IMR-90 (cell line): ENCODE data around the gene INHA. TPM values are rescaled to one million over a fixed set of nuclear protein-coding genes. Genes with fewer than 3 reads are reported as not detected.

Source experiments
- ATAC-seq: fragments of 200-7000 bp; cut with Tn5 transposase; 2 replicates; pipeline ENCODE4 v1.9.1; 2020; ENCODE audit warnings: low read depth, mild to moderate bottlenecking, moderate library complexity
- BruUV-seq: library from RNA; stranded (reverse); fragments of 400-500 nt; replicated peaks from 2 replicates; lab custom pipeline; 2021; lab: Mats Ljungman, UMichigan
- CTCF ChIA-PET: fragments of 300-600 bp; formaldehyde crosslinking; extraction: SDS; loops from one replicate; lab custom pipeline; 2021; ENCODE audit warnings: antibody characterized with exemption; lab: Yijun Ruan, JAX
- POLR2A ChIA-PET: fragments of 300-600 bp; sonication (Branson Sonifier 250); formaldehyde crosslinking; loops from one replicate; lab custom pipeline; 2022; ENCODE audit warnings: antibody characterized with exemption; ENCODE audit not compliant: unreplicated experiment; lab: Charles Lee
- DNase-seq: peaks from one replicate; pipeline ENCODE4 v3.0.0; 2013
- H2AFZ ChIP-seq: replicated peaks from 2 replicates; pipeline ENCODE3; 2013; ENCODE audit warnings: low read length, mild to moderate bottlenecking; ENCODE audit not compliant: poor library complexity
- H2AK5ac ChIP-seq: 2 replicates; pipeline ENCODE4 v1.6.1; 2013; ENCODE audit warnings: low read depth, low read length, inconsistent platforms
- H2AK9ac ChIP-seq: replicated peaks from 2 replicates; pipeline ENCODE3; 2013; ENCODE audit warnings: mild to moderate bottlenecking, low read depth, low read length, moderate library complexity; ENCODE audit not compliant: poor library complexity
- H2BK120ac ChIP-seq: 2 replicates; pipeline ENCODE4 v1.6.1; 2013; ENCODE audit warnings: low read depth, low read length, inconsistent platforms
- H2BK15ac ChIP-seq: 3 replicates; pipeline ENCODE4 v1.6.1; 2013; ENCODE audit warnings: low read depth, low read length, inconsistent platforms
- H2BK20ac ChIP-seq: 2 replicates; pipeline ENCODE4 v1.6.1; 2013; ENCODE audit warnings: low read depth, mild to moderate bottlenecking, inconsistent platforms, low read length, moderate library complexity
- H2BK5ac ChIP-seq: 2 replicates; pipeline ENCODE4 v1.6.1; 2013; ENCODE audit warnings: mild to moderate bottlenecking, low read depth, low read length, inconsistent platforms; ENCODE audit not compliant: poor library complexity, severe bottlenecking
- H3K14ac ChIP-seq: replicated peaks from 2 replicates; pipeline ENCODE4 v1.6.1; 2013; ENCODE audit warnings: low read depth, low read length, inconsistent platforms
- H3K18ac ChIP-seq: 2 replicates; pipeline ENCODE4 v1.6.1; 2013; ENCODE audit warnings: low read depth, low read length, control low read depth
- H3K23ac ChIP-seq: 2 replicates; pipeline ENCODE4 v1.6.1; 2013; ENCODE audit warnings: low read depth, low read length, inconsistent platforms
- H3K27ac ChIP-seq: 2 replicates; pipeline ENCODE4 v1.5.1; 2013; ENCODE audit warnings: mild to moderate bottlenecking, control low read depth, low read length; ENCODE audit not compliant: insufficient read depth
- H3K27me3 ChIP-seq: 2 replicates; pipeline ENCODE4 v1.6.1; 2013; ENCODE audit warnings: low read length; ENCODE audit not compliant: control insufficient read depth, insufficient read depth
- H3K36me3 ChIP-seq: 2 replicates; pipeline ENCODE4 v1.6.1; 2013; ENCODE audit warnings: low read length, mixed read lengths; ENCODE audit not compliant: control insufficient read depth, insufficient read depth
- H3K4ac ChIP-seq: 2 replicates; pipeline ENCODE4 v1.6.1; 2013; ENCODE audit warnings: low read depth, low read length, inconsistent platforms
- H3K4me1 ChIP-seq: 2 replicates; pipeline ENCODE4 v1.6.1; 2013; ENCODE audit warnings: low read length, mixed read lengths; ENCODE audit not compliant: control insufficient read depth, insufficient read depth
- H3K4me2 ChIP-seq: 2 replicates; pipeline ENCODE4 v1.6.1; 2013; ENCODE audit warnings: low read depth, mild to moderate bottlenecking, control low read depth, low read length, moderate library complexity
- H3K4me3 ChIP-seq: 2 replicates; pipeline ENCODE4 v1.5.1; 2013; ENCODE audit warnings: low read depth, mild to moderate bottlenecking, control low read depth, low read length, moderate library complexity; ENCODE audit not compliant: insufficient read depth
- H3K56ac ChIP-seq: 2 replicates; pipeline ENCODE4 v1.6.1; 2013; ENCODE audit warnings: low read length, inconsistent platforms; ENCODE audit not compliant: insufficient read depth; ENCODE audit errors: extremely low read depth
- H3K79me1 ChIP-seq, 2 experiments: 2 replicates each; pipeline ENCODE4 v1.6.1; 2013; ENCODE audit warnings: low read length in 2 of 2, inconsistent platforms in 1 of 2, low read depth in 1 of 2
- H3K9ac ChIP-seq: 2 replicates; pipeline ENCODE4 v1.6.1; 2013; ENCODE audit warnings: low read depth, low read length, control low read depth
- H3K9me1 ChIP-seq: 2 replicates; pipeline ENCODE4 v1.6.1; 2013; ENCODE audit warnings: low read length, inconsistent platforms; ENCODE audit not compliant: insufficient read depth
- H3K9me3 ChIP-seq: 2 replicates; pipeline ENCODE4 v1.6.1; 2013; ENCODE audit warnings: low read length; ENCODE audit not compliant: control insufficient read depth, insufficient read depth
- H4K20me1 ChIP-seq: 2 replicates; pipeline ENCODE4 v1.6.1; 2013; ENCODE audit warnings: low read length, inconsistent platforms; ENCODE audit not compliant: insufficient read depth
- H4K5ac ChIP-seq: 2 replicates; pipeline ENCODE4 v1.6.1; 2013; ENCODE audit warnings: mild to moderate bottlenecking, low read depth, low read length, control low read depth
- H4K8ac ChIP-seq, 2 experiments: 2 replicates each; pipeline ENCODE4 v1.6.1; 2013; ENCODE audit warnings: low read depth in 2 of 2, low read length in 2 of 2, control low read depth in 1 of 2, inconsistent platforms in 1 of 2
- H4K91ac ChIP-seq: 2 replicates; pipeline ENCODE4 v1.6.1; 2013; ENCODE audit warnings: low read depth, low read length, inconsistent platforms; ENCODE audit not compliant: insufficient read depth
- CHD1 ChIP-seq: IDR thresholded peaks from 2 replicates; pipeline ENCODE4 v1.6.1; 2012; ENCODE audit warnings: low read depth, low read length, improper control_type of control experiment
- MAZ ChIP-seq: IDR thresholded peaks from 2 replicates; pipeline ENCODE4 v1.6.1; 2012; ENCODE audit warnings: low read depth, mild to moderate bottlenecking, low read length, improper control_type of control experiment, moderate library complexity, borderline replicate concordance
- POLR2A ChIP-seq: IDR thresholded peaks from 2 replicates; pipeline ENCODE4 v1.6.1; 2012; ENCODE audit warnings: mild to moderate bottlenecking, low read depth, low read length
- WGBS, 2 experiments: methylation state at CpG; one replicate each; pipeline versions ENCODE4 v1.1.5 to v1.1.7; 2013; ENCODE audit warnings: missing lambda C conversion rate in 2 of 2; ENCODE audit not compliant: insufficient read length in 1 of 2; ENCODE audit errors: extremely low coverage in 2 of 2; 5-methylcytosine and 5-hydroxymethylcytosine counted together
- dilution Hi-C: fragments of 300-500 bp; cut with HindIII; formaldehyde crosslinking; loops from one replicate; pipeline ENCODE4 v1.14.3; 2018; ENCODE audit warnings: low sequenced_read_pairs; ENCODE audit not compliant: unreplicated experiment
- in situ Hi-C: fragments of 300-500 bp; cut with MboI; formaldehyde crosslinking; loops from 3 replicates; pipeline ENCODE4 v1.14.3; 2019; ENCODE audit warnings: low sequenced_read_pairs, inconsistent platforms, mixed read lengths
- intact Hi-C: fragments of 100-400 bp; cut with micrococcal nuclease; formaldehyde crosslinking; loops from 2 replicates; pipeline ENCODE4 v1.10.0; 2022
- polyA plus RNA-seq, 3 experiments: library from polyadenylated mRNA; depleted of rRNA; stranded (reverse); fragments of >200 nt; gene quantifications; 2 replicates each; pipeline ENCODE4 v1.2.3, GENCODE V29; 2012; ENCODE audit warnings: low replicate concordance in 1 of 3
- total RNA-seq: library from RNA; depleted of rRNA; stranded (reverse); fragments of >200 nt; gene quantifications from 2 replicates; pipeline ENCODE4 v1.2.3, GENCODE V29; 2012

The INHA gene
- total and polyA plus RNA-seq, 2 of the 4 experiments (the other 2 are of a cell fraction), result 0.96 TPM; not detected in 1

GRCh38 chr2:219525533-219526232 lies 46.4 kb upstream of the INHA start:
- Histone ChIP-seq H3K27me3 (peaks cover 47% of the 10 kb centered on the region), H3K14ac (no peak overlapping the region), H2BK5ac (no peak overlapping the region), H3K4ac (no peak overlapping the region), H4K20me1 (no peaks in the 10 kb centered on the region; the same call in 1 of the 2 replicates), H3K27ac (no peak overlapping the region), H3K9me3 (no peaks in the 10 kb centered on the region), H3K79me1 (no peaks in the 10 kb centered on the region), H2AFZ (no peak overlapping the region), H3K4me1 (peaks cover 16% of the 10 kb centered on the region), H4K5ac (no peak overlapping the region), H2BK20ac (no peak overlapping the region), H3K4me2 (no peak overlapping the region), H2AK5ac (no peak overlapping the region), H3K56ac (no peak overlapping the region), H3K36me3 (no peaks in the 10 kb centered on the region), H2AK9ac (no peak overlapping the region), H2BK120ac (no peak overlapping the region), H3K9me1 (no peaks in the 10 kb centered on the region), H2BK15ac (no peak overlapping the region), H4K91ac (no peak overlapping the region), H4K8ac (no peak overlapping the region), H3K9ac (no peak overlapping the region), H3K18ac (no peak overlapping the region), H3K23ac (no peak overlapping the region), H3K4me3 (no peak overlapping the region)
- dilution Hi-C loops, result no loop called here
- intact Hi-C loops, result no loop called here
- 100% methylated on average over 1 of the region's 9 CpGs; no CpG with 5 or more reads in 1 of the 2 experiments for WGBS, 2 experiments
- BruUV-seq, result no TSS peak
- in situ Hi-C loops, result no loop called here
- no peak for DNase-seq
- ChIA-PET CTCF (interaction anchor here (1.3 kb wide), 1 partner anchor 16 kb away, joined by 3 read pairs; no protein-coding TSS in a partner anchor), POLR2A (no interaction called here)
- TF ChIP-seq CHD1, result no peak
- no peak for TF ChIP-seq MAZ
- no peak for TF ChIP-seq POLR2A
- ATAC-seq, result no peak
